ENCODE results near the gene RIMBP3B. TPM values are rescaled to one million over a fixed set of nuclear protein-coding genes. Genes with fewer than 3 reads are reported as not detected.
"Not testable (repeated sequence)": the region's sequence is repeated elsewhere in the genome, so short reads cannot be mapped to it uniquely, and the experiment has no call there.

The RIMBP3B gene
- 0.29 and 0.34 TPM in 2 replicates for total RNA-seq (2014; rRNA removed; shearing (Covaris generic); ENCODE audit: low replicate concordance)

DNA sequence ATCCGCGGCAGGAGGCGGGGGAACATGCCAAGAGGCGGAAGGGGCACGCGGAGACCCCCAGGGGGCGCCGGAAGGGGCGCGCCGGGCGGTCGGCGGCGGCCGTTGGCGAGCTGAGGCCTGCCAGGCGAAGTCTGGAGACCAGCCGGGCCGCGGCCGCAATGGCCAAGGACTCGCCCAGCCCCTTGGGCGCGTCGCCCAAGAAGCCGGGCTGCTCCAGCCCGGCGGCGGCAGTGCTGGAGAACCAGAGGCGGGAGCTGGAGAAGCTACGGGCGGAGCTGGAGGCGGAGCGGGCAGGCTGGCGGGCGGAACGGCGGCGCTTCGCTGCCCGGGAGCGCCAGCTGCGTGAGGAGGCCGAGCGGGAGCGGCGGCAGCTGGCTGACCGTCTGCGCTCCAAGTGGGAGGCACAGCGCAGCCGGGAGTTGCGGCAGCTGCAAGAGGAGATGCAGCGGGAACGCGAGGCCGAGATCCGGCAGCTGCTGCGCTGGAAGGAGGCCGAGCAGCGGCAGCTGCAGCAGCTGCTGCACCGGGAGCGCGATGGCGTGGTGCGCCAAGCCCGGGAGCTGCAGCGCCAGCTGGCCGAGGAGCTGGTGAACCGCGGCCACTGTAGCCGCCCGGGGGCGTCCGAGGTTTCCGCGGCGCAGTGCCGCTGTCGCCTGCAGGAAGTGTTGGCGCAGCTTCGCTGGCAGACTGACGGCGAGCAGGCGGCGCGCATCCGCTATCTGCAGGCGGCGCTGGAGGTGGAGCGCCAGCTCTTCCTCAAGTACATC is at the start of gene RIMBP3B:
Gene RIMBP3B, plus strand, starts transcription at position 51 of the 767 bp plus-strand sequence. Its CDS starts 108 bp downstream, at position 159.
- H3K9me2 ChIP-seq (replicated peaks; ENCODE audit: insufficient read depth, low read length); H3K4me1 ChIP-seq (ENCODE audit: low read length); H2AFZ ChIP-seq (ENCODE audit: low read length); H3K27ac ChIP-seq (ENCODE audit: low read length); H3K79me2 ChIP-seq (ENCODE audit: low read length); DNase-seq; H3K9me3 ChIP-seq (ENCODE audit: low read length); H3K36me3 ChIP-seq (ENCODE audit: insufficient read depth, low read length); H3K27me3 ChIP-seq (ENCODE audit: low read length); H3K9ac ChIP-seq (ENCODE audit: low read length); H3K4me2 ChIP-seq (ENCODE audit: low read depth, low read length, poor library complexity, severe bottlenecking); H4K20me1 ChIP-seq (ENCODE audit: insufficient read depth, low read depth, low read length); H3K4me3 ChIP-seq (ENCODE audit: low read length): not testable (repeated sequence)

DNA sequence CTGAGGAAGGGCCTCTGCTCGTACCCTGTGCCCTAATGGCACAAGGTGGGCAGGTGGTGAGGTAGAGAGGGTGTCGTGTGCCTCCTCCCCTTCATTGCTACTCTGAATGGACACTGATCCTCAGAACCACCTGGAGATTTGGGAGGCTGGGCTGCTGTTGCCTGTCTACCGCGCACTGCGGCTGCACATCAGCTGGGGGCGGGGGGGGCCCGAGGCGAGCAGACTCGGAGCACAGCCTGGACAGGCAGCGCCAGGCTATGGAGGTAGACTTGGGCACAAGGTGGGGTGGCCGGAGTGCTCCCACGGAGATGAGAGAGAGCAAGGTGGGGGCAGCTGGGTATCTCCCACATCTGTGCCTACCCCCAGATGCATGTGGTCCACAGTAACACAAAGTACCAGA is 26.0 kb upstream of the RIMBP3B start:
- not testable (repeated sequence) for H3K79me2 ChIP-seq (ENCODE audit: low read length); H3K4me2 ChIP-seq (ENCODE audit: low read depth, low read length, poor library complexity, severe bottlenecking); H4K20me1 ChIP-seq (ENCODE audit: insufficient read depth, low read depth, low read length); H3K27ac ChIP-seq (ENCODE audit: low read length); H3K9me3 ChIP-seq (ENCODE audit: low read length); H3K4me3 ChIP-seq (ENCODE audit: low read length); H2AFZ ChIP-seq (ENCODE audit: low read length); H3K9me2 ChIP-seq (replicated peaks; ENCODE audit: insufficient read depth, low read length); H3K36me3 ChIP-seq (ENCODE audit: insufficient read depth, low read length); H3K4me1 ChIP-seq (ENCODE audit: low read length); DNase-seq; H3K9ac ChIP-seq (ENCODE audit: low read length); H3K27me3 ChIP-seq (ENCODE audit: low read length)

DNA sequence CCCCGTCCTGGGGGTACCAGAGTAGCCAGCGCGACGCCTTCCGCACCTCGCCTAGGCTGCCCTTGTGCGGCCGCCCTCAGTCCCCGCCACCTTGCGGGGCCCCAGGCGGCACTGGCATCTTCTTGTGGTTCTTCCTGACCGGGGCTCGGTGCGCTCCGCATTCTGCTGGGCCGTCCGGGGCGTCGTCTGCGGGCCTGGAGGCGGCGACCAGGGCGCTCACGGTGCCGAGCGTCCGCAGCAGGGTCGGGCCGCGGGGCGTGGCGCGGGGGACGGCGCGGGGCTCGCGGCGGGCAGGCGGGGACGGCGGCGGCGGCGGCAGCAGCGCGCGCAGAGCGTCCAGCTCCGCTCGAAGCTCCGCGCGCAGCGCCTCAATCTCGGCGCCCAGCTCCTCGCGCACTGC is 23.0 kb upstream of the RIMBP3B start:
- H3K4me2 ChIP-seq (ENCODE audit: low read depth, low read length, poor library complexity, severe bottlenecking); H3K9me2 ChIP-seq (replicated peaks; ENCODE audit: insufficient read depth, low read length); H3K27me3 ChIP-seq (ENCODE audit: low read length); H3K4me1 ChIP-seq (ENCODE audit: low read length); DNase-seq; H3K9ac ChIP-seq (ENCODE audit: low read length); H2AFZ ChIP-seq (ENCODE audit: low read length); H4K20me1 ChIP-seq (ENCODE audit: insufficient read depth, low read depth, low read length); H3K36me3 ChIP-seq (ENCODE audit: insufficient read depth, low read length); H3K4me3 ChIP-seq (ENCODE audit: low read length); H3K79me2 ChIP-seq (ENCODE audit: low read length); H3K27ac ChIP-seq (ENCODE audit: low read length); H3K9me3 ChIP-seq (ENCODE audit: low read length): not testable (repeated sequence)

- H3K36me3 ChIP-seq (ENCODE audit: insufficient read depth, low read length); H3K9me2 ChIP-seq (replicated peaks; ENCODE audit: insufficient read depth, low read length); H3K4me1 ChIP-seq (ENCODE audit: low read length); H3K79me2 ChIP-seq (ENCODE audit: low read length); H3K4me3 ChIP-seq (ENCODE audit: low read length); H3K9me3 ChIP-seq (ENCODE audit: low read length); H3K27me3 ChIP-seq (ENCODE audit: low read length); H4K20me1 ChIP-seq (ENCODE audit: insufficient read depth, low read depth, low read length); DNase-seq; H3K4me2 ChIP-seq (ENCODE audit: low read depth, low read length, poor library complexity, severe bottlenecking); H3K9ac ChIP-seq (ENCODE audit: low read length); H3K27ac ChIP-seq (ENCODE audit: low read length); H2AFZ ChIP-seq (ENCODE audit: low read length): not testable (repeated sequence)
Measured at GRCh38 chr22:21362473-21362872, 21.1 kb upstream of the RIMBP3B start.

DNA sequence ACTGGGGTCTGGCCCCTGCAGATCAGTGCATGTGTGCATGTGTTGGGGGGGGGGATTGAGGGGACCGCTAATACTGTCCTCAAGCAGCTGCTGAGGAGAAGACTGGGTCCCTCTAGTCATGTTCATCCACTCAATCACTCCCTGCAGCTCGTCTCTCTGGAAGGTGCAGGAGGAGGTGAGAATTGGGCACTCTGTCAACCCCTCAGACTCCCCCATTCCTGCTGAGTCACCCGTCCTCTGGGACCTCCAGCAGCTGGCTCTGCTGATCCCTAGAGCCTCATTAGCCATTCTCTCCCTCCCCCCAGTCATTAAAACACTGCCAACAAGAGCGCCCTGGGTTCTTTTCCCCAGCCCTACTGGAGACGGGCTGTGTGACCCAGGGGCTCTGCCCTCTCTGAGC is 20.5 kb upstream of the RIMBP3B start:
- H3K9me2 ChIP-seq (replicated peaks; ENCODE audit: insufficient read depth, low read length); H3K27me3 ChIP-seq (ENCODE audit: low read length); H3K4me3 ChIP-seq (ENCODE audit: low read length); H3K9me3 ChIP-seq (ENCODE audit: low read length); H4K20me1 ChIP-seq (ENCODE audit: insufficient read depth, low read depth, low read length); H3K27ac ChIP-seq (ENCODE audit: low read length); H3K79me2 ChIP-seq (ENCODE audit: low read length); H3K9ac ChIP-seq (ENCODE audit: low read length); H3K4me1 ChIP-seq (ENCODE audit: low read length); H3K36me3 ChIP-seq (ENCODE audit: insufficient read depth, low read length); DNase-seq; H2AFZ ChIP-seq (ENCODE audit: low read length); H3K4me2 ChIP-seq (ENCODE audit: low read depth, low read length, poor library complexity, severe bottlenecking): not testable (repeated sequence)

DNA sequence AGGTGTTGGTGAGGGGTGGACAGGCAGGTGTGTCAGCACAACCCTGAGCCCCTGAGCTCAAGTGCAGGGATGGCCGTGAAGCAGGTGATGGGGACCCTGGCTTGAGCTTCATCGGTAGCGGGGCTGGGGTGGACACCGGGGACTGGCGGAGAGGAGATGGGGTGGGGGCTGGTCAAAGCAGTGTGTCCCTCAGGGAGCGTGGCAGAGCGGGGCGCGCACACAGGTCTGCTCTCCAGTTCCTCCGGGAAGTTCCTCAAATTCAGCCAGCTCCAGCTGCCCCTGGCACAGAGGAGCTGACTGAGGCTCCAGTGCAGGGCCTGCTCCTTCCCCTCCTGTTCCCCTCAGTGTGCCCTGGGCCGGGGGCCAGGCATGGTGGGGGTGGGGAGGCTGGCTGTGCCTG is 19.7 kb upstream of the RIMBP3B start:
- not testable (repeated sequence) for H3K27ac ChIP-seq (ENCODE audit: low read length)

GRCh38 chr22:21364362-21364761 is 19.2 kb upstream of the RIMBP3B start:
- not testable (repeated sequence) for H2AFZ ChIP-seq (ENCODE audit: low read length); H3K36me3 ChIP-seq (ENCODE audit: insufficient read depth, low read length); H3K4me2 ChIP-seq (ENCODE audit: low read depth, low read length, poor library complexity, severe bottlenecking); DNase-seq; H3K9me3 ChIP-seq (ENCODE audit: low read length); H3K4me1 ChIP-seq (ENCODE audit: low read length); H4K20me1 ChIP-seq (ENCODE audit: insufficient read depth, low read depth, low read length); H3K4me3 ChIP-seq (ENCODE audit: low read length); H3K79me2 ChIP-seq (ENCODE audit: low read length); H3K9me2 ChIP-seq (replicated peaks; ENCODE audit: insufficient read depth, low read length); H3K9ac ChIP-seq (ENCODE audit: low read length); H3K27me3 ChIP-seq (ENCODE audit: low read length); H3K27ac ChIP-seq (ENCODE audit: low read length)

More for the DNA sequence above, 19.7 kb upstream of the RIMBP3B start:
- not testable (repeated sequence) for H4K20me1 ChIP-seq (ENCODE audit: insufficient read depth, low read depth, low read length); H3K79me2 ChIP-seq (ENCODE audit: low read length); H3K4me3 ChIP-seq (ENCODE audit: low read length); H3K9ac ChIP-seq (ENCODE audit: low read length); H3K9me2 ChIP-seq (replicated peaks; ENCODE audit: insufficient read depth, low read length); H3K4me1 ChIP-seq (ENCODE audit: low read length); H3K27me3 ChIP-seq (ENCODE audit: low read length); H3K4me2 ChIP-seq (ENCODE audit: low read depth, low read length, poor library complexity, severe bottlenecking); H3K9me3 ChIP-seq (ENCODE audit: low read length); H2AFZ ChIP-seq (ENCODE audit: low read length); DNase-seq; H3K36me3 ChIP-seq (ENCODE audit: insufficient read depth, low read length)

- H3K4me3 ChIP-seq (ENCODE audit: low read length); H4K20me1 ChIP-seq (ENCODE audit: insufficient read depth, low read depth, low read length); H3K9ac ChIP-seq (ENCODE audit: low read length); H3K9me3 ChIP-seq (ENCODE audit: low read length); H3K36me3 ChIP-seq (ENCODE audit: insufficient read depth, low read length); H3K79me2 ChIP-seq (ENCODE audit: low read length); H3K27me3 ChIP-seq (ENCODE audit: low read length); H3K4me2 ChIP-seq (ENCODE audit: low read depth, low read length, poor library complexity, severe bottlenecking); DNase-seq; H2AFZ ChIP-seq (ENCODE audit: low read length); H3K27ac ChIP-seq (ENCODE audit: low read length); H3K4me1 ChIP-seq (ENCODE audit: low read length); H3K9me2 ChIP-seq (replicated peaks; ENCODE audit: insufficient read depth, low read length): not testable (repeated sequence)
Measured at GRCh38 chr22:21365337-21365736, 18.2 kb upstream of the RIMBP3B start.
